MCF 10A (cell line): ENCODE data around the gene MTA3. TPM values are rescaled to one million over a fixed set of nuclear protein-coding genes. Genes with fewer than 3 reads are reported as not detected.
"Not testable (repeated sequence)": the region's sequence is repeated elsewhere in the genome, so short reads cannot be mapped to it uniquely, and the experiment has no call there.

ENCODE experiments used
- BruUV-seq: library from RNA; stranded (reverse); fragments of 400-500 nt; replicated peaks from 2 replicates; lab custom pipeline; 2021; lab: Mats Ljungman, UMichigan
- CTCF ChIA-PET: fragments of 300-600 bp; sonication (Branson Sonifier 250); formaldehyde crosslinking; extraction: SDS; loops from one replicate; lab custom pipeline; 2021; ENCODE audit warnings: antibody characterized with exemption, inconsistent platforms; lab: Yijun Ruan, JAX
- POLR2A ChIA-PET: fragments of 300-600, 350-650 bp; sonication (Branson Sonifier 250); formaldehyde crosslinking; extraction: SDS; loops from one replicate; lab custom pipeline; 2020; ENCODE audit warnings: antibody characterized with exemption, inconsistent platforms; lab: Yijun Ruan, JAX
- DNase-seq: peaks from one replicate; pipeline ENCODE4 v3.0.0-alpha.2; 2018; ENCODE audit not compliant: unreplicated experiment
- H3K27ac Mint-ChIP-seq: one replicate; pipeline ENCODE4 v1.8.0; 2022; ENCODE audit warnings: mild to moderate bottlenecking, low read depth, mixed read lengths; ENCODE audit not compliant: unreplicated experiment
- H3K27me3 Mint-ChIP-seq: one replicate; pipeline ENCODE4 v1.8.0; 2022; ENCODE audit warnings: mixed read lengths; ENCODE audit not compliant: insufficient read depth, unreplicated experiment
- H3K36me3 Mint-ChIP-seq: one replicate; pipeline ENCODE4 v1.8.0; 2022; ENCODE audit warnings: mild to moderate bottlenecking, moderate library complexity, mixed read lengths; ENCODE audit not compliant: insufficient read depth, unreplicated experiment
- H3K4me1 Mint-ChIP-seq: one replicate; pipeline ENCODE4 v1.8.0; 2022; ENCODE audit warnings: mixed read lengths; ENCODE audit not compliant: insufficient read depth, unreplicated experiment
- H3K4me3 Mint-ChIP-seq: one replicate; pipeline ENCODE4 v1.8.0; 2022; ENCODE audit warnings: mild to moderate bottlenecking, moderate library complexity, mixed read lengths; ENCODE audit not compliant: unreplicated experiment
- H3K9me3 Mint-ChIP-seq: one replicate; pipeline ENCODE4 v1.8.0; 2022; ENCODE audit warnings: mixed read lengths; ENCODE audit not compliant: unreplicated experiment
- intact Hi-C: fragments of 100-400 bp; cut with micrococcal nuclease; formaldehyde crosslinking; loops from 2 replicates; pipeline ENCODE4 v1.14.1; 2022
- total RNA-seq: library from RNA; stranded (reverse); gene quantifications from 2 replicates; pipeline ENCODE4 v1.2.3, GENCODE V29; 2022
- TF ChIP-seq, protein P1 (sequence below): fragments of 200-600 bp; IDR thresholded peaks from one replicate; pipeline ENCODE4 v1.8.0; 2022; ENCODE audit warnings: antibody characterized with exemption, mild to moderate bottlenecking; ENCODE audit not compliant: unreplicated experiment

Gene MTA3
- total RNA-seq, 1 experiment from 2014 or later: 41.4 TPM

DNA sequence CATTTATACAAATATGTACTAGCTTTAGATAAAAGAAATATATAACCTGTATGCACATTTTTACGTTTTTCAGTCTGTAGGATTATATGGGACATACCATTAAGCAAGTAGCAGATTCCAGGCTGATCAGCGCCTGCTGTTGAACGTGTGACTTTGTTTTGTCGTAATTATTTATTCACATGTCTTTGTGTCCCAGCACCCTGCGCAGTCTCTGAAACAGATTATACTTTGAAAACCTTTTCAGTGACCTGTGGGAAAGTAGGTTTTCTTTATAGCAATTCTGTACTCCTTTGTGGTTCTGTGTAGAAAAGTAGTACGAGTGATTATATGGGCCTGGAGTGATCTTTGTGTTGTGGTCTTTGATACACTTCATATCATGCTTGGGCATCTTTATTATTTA, 68.5 kb downstream of the MTA3 start:
- Mint-ChIP-seq H3K4me1 (no peaks in the 10 kb centered on the region), H3K9me3 (no peaks in the 10 kb centered on the region), H3K36me3 (peaks cover 6% of the 10 kb centered on the region), H3K4me3 (no peak overlapping the region), H3K27ac (no peak overlapping the region), H3K27me3 (no peaks in the 10 kb centered on the region)
- ChIA-PET CTCF (interaction anchor here (0.6 kb wide), 2 partner anchors 11 to 122 kb away, joined by 3 to 4 read pairs; no protein-coding TSS in a partner anchor), POLR2A (interaction anchor here (0.5 kb wide), 1 partner anchor 137 kb away, joined by 4 read pairs; no protein-coding TSS in a partner anchor)
- TF ChIP-seq, protein P1, sequence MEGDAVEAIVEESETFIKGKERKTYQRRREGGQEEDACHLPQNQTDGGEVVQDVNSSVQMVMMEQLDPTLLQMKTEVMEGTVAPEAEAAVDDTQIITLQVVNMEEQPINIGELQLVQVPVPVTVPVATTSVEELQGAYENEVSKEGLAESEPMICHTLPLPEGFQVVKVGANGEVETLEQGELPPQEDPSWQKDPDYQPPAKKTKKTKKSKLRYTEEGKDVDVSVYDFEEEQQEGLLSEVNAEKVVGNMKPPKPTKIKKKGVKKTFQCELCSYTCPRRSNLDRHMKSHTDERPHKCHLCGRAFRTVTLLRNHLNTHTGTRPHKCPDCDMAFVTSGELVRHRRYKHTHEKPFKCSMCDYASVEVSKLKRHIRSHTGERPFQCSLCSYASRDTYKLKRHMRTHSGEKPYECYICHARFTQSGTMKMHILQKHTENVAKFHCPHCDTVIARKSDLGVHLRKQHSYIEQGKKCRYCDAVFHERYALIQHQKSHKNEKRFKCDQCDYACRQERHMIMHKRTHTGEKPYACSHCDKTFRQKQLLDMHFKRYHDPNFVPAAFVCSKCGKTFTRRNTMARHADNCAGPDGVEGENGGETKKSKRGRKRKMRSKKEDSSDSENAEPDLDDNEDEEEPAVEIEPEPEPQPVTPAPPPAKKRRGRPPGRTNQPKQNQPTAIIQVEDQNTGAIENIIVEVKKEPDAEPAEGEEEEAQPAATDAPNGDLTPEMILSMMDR: no peak
- no peak for DNase-seq
- intact Hi-C loops: no loop called here
- BruUV-seq: no TSS peak

DNA sequence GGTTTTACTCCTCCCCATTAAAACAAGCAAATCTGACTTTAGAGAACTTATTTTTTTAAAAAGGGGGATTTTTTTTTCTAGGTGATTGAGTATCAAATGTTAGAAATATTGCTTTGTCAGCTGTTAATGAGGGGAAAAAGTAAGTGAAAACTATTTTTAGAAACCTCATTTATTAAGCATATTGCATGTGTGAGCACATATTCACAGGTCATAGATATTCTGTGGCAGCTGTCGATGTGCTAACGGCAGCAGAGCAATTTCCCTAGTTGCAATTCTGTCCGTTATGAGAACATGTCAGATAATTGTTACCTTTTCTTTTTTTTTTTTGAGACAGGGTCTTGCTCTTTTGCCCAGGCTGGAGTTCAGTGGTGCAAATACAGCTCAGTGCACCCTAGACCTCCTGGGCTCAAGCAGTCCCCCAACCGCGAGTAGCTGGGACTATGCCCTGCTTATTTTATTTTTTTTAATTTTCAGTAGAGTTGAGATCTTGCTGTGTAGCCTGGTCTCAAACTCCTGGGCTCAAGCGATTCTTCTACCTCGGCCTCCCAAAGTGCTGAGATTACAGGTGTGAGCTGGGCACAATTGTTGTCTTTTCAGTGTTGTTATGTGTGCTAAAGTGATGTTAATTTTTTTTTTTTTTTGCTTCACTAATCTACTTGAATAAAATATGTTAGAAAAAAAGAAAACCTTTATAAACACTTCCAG, 69.8 kb downstream of the MTA3 start:
- H3K27ac Mint-ChIP-seq: no peak overlapping the region
- TF ChIP-seq, protein P1: no peak
- H3K36me3 Mint-ChIP-seq: peaks cover 17% of the 10 kb centered on the region
- intact Hi-C loops: no loop called here
- POLR2A ChIA-PET: interaction anchor here (0.5 to 0.7 kb wide), 2 partner anchors 139 to 316 kb away, joined by 3 to 4 read pairs; no protein-coding TSS in a partner anchor
- no TSS peak for BruUV-seq
- H3K27me3 Mint-ChIP-seq: no peaks in the 10 kb centered on the region
- no peak overlapping the region for H3K4me3 Mint-ChIP-seq
- DNase-seq: no peak
- H3K9me3 Mint-ChIP-seq: no peaks in the 10 kb centered on the region
- no peaks in the 10 kb centered on the region for H3K4me1 Mint-ChIP-seq
- CTCF ChIA-PET: interaction anchor here (0.8 to 1.1 kb wide), 4 partner anchors 25 to 160 kb away, joined by 3 read pairs; no protein-coding TSS in a partner anchor

DNA sequence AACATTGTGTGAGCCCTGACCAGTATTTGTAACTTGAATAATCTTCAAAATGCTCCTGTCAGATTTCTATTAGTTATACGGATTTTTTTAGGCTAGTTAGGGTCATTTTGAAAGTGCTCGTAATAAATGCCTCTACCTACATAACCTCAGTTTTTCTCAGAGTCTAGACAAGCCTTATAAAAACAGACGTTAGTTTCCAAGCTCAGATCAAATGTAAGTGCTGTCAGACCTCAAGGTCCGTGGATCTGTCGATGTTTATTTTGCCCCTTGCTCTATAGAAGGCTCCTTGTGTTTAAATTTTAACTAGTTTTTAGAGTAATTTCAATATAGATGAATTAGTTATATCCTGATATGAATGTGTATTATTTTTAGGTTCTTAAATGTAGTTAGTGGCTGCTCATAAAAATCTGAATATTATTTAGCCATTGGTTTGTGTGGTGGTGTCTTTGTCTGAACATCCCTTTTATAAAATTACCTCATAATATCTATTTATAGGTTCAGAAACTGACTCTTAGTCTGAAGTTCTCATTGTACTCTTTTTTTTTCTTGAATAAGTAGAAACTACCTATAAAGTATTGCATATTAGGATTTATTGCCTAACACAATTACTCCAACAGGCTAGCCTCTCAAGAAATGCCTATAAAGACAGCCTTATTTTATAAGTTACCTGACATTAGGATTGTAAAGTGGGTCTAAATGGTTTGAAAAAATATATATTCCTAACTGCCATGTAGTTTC, 71.1 kb downstream of the MTA3 start:
- Mint-ChIP-seq H3K36me3 (peaks cover 20% of the 10 kb centered on the region), H3K4me3 (no peak overlapping the region), H3K27me3 (no peaks in the 10 kb centered on the region), H3K27ac (no peak overlapping the region), H3K4me1 (no peaks in the 10 kb centered on the region), H3K9me3 (no peaks in the 10 kb centered on the region)
- TF ChIP-seq, protein P1: no peak
- POLR2A ChIA-PET: no interaction called here
- intact Hi-C loops: no loop called here
- no TSS peak for BruUV-seq
- CTCF ChIA-PET: interaction anchor here (1.1 kb wide), 1 partner anchor 24 kb away, joined by 3 read pairs; no protein-coding TSS in a partner anchor
- DNase-seq: no peak

DNA sequence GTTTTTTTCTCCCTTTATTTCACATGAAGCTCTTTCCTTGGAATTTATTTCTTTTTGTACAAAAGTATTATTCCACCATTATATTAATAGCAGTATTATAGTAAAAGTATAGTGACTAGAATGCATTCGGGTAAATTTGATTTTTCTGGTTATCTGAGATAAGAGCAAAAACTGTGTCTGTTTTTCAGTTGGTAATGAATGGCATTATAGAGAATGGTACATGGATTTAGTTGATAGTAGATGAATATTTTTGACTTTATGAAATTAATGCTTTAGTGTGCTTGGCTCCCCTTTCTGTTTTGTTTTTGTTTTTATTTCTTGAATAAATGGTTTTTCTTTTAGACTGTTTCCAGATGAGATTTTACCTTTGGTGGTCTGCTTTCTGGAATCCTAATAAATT, 71.8 kb downstream of the MTA3 start:
- Mint-ChIP-seq H3K27me3 (no peaks in the 10 kb centered on the region), H3K27ac (no peak overlapping the region), H3K36me3 (peaks cover 27% of the 10 kb centered on the region), H3K4me1 (no peaks in the 10 kb centered on the region), H3K9me3 (no peaks in the 10 kb centered on the region), H3K4me3 (no peak overlapping the region)
- CTCF ChIA-PET: no interaction called here
- POLR2A ChIA-PET: no interaction called here
- no TSS peak for BruUV-seq
- intact Hi-C loops: no loop called here
- TF ChIP-seq, protein P1: no peak
- DNase-seq: no peak

DNA sequence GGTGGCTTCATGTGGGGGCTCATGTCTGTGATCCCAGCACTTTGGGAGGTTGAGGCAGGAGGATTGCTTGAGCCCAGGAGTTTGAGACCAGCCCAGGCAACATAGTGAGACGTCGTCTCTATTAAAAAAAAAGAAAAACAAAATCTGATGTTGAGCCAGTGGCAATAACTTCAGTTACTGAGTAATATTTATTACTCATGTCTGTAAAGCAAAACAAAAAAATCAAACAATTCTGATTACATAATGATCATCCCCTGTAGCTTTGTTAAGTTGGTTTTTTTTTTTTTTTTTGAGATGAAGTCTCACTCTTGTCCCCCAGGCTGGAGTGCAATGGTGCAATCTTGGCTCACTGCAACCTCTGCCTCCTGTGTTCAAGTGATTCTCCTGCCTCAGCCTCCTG, 73.9 kb downstream of the MTA3 start:
- CTCF ChIA-PET, H3K9me3 Mint-ChIP-seq, intact Hi-C loops, H3K27me3 Mint-ChIP-seq, H3K27ac Mint-ChIP-seq, H3K4me3 Mint-ChIP-seq, BruUV-seq, POLR2A ChIA-PET, H3K4me1 Mint-ChIP-seq: not testable (repeated sequence)
- peaks cover 38% of the 10 kb centered on the region for H3K36me3 Mint-ChIP-seq
- DNase-seq: peak; percentile 9
